ENCODE data around the gene PRR36.

PRR36 gene

GRCh38 chr19:7913652-7914051 is 39.5 kb upstream of the PRR36 start:
- no peak for DNase-seq (ENCODE audit: low read depth in 2 of 3, low spot score in 1 of 3)

- DNase-seq (ENCODE audit: low read depth in 2 of 3, low spot score in 1 of 3): no peak
Observed at GRCh38 chr19:7912697-7913564, 38.7 kb upstream of the PRR36 start.

- DNase-seq (ENCODE audit: low read depth in 2 of 3, low spot score in 1 of 3): no peak
Observed at GRCh38 chr19:7912144-7912696, 38.0 kb upstream of the PRR36 start.

GRCh38 chr19:7911508-7912143 is 37.4 kb upstream of the PRR36 start:
- DNase-seq (ENCODE audit: low read depth in 2 of 3, low spot score in 1 of 3): no peak

- DNase-seq (ENCODE audit: low read depth in 2 of 3, low spot score in 1 of 3): no peak
Observed at GRCh38 chr19:7910321-7911161, 36.4 kb upstream of the PRR36 start.

GRCh38 chr19:7909471-7910067 is 35.4 kb upstream of the PRR36 start:
- DNase-seq (ENCODE audit: low read depth in 2 of 3, low spot score in 1 of 3): no peak

GRCh38 chr19:7908742-7909461 is 34.7 kb upstream of the PRR36 start:
- DNase-seq (ENCODE audit: low read depth in 2 of 3, low spot score in 1 of 3): no peak

GRCh38 chr19:7908078-7908699 is 34.0 kb upstream of the PRR36 start:
- no peak for DNase-seq (ENCODE audit: low read depth in 2 of 3, low spot score in 1 of 3)

GRCh38 chr19:7907544-7907943 is 33.4 kb upstream of the PRR36 start:
- DNase-seq (ENCODE audit: low read depth in 2 of 3, low spot score in 1 of 3): no peak

- DNase-seq (ENCODE audit: low read depth in 2 of 3, low spot score in 1 of 3): no peak
Observed at GRCh38 chr19:7907122-7907521, 32.9 kb upstream of the PRR36 start.

GRCh38 chr19:7905859-7906258 is 31.7 kb upstream of the PRR36 start:
- no peak for DNase-seq (ENCODE audit: low read depth in 2 of 3, low spot score in 1 of 3)

- DNase-seq (ENCODE audit: low read depth in 2 of 3, low spot score in 1 of 3): no peak
Observed at GRCh38 chr19:7905268-7905667, 31.1 kb upstream of the PRR36 start.

GRCh38 chr19:7904074-7905020 is 30.2 kb upstream of the PRR36 start:
- DNase-seq (ENCODE audit: low read depth in 2 of 3, low spot score in 1 of 3): peak in 2 of 3 donors; percentile 24 to 37

GRCh38 chr19:7903244-7904073 is 29.3 kb upstream of the PRR36 start, which contains the start of gene MAP2K7:
MAP2K7 (plus strand) TSS chr19:7903877; CDS start chr19:7903945, 68 bp downstream.
- DNase-seq (ENCODE audit: low read depth in 2 of 3, low spot score in 1 of 3): peak; percentile 100

GRCh38 chr19:7902796-7903243 is 28.6 kb upstream of the PRR36 start:
- DNase-seq (ENCODE audit: low read depth in 2 of 3, low spot score in 1 of 3): no peak

- no peak for DNase-seq (ENCODE audit: low read depth in 2 of 3, low spot score in 1 of 3)
Observed at GRCh38 chr19:7901337-7901736, 27.1 kb upstream of the PRR36 start.

GRCh38 chr19:7900931-7901330 is 26.7 kb upstream of the PRR36 start:
- DNase-seq (ENCODE audit: low read depth in 2 of 3, low spot score in 1 of 3): no peak
